GM18517 (cell line): ENCODE data around the gene RBBP8NL.

Source experiments
- ATAC-seq: cut with Tn5 transposase; IDR thresholded peaks from one replicate; pipeline ENCODE4 v1.9.1; 2021; ENCODE audit warnings: mild to moderate bottlenecking, moderate library complexity; ENCODE audit not compliant: unreplicated experiment

RBBP8NL gene

GRCh38 chr20:62427172-62428001 lies at the start of gene RBBP8NL:
RBBP8NL (minus strand) TSS chr20:62427539; CDS start chr20:62419647, 7,892 bp downstream.
- no peak for ATAC-seq

GRCh38 chr20:62476056-62476838 lies 48.9 kb upstream of the RBBP8NL start:
- ATAC-seq: no peak

- ATAC-seq: no peak
Observed at GRCh38 chr20:62475772-62476055, 48.4 kb upstream of the RBBP8NL start, which contains the start of gene GATA5. GATA5 (minus strand) TSS chr20:62475995; CDS start chr20:62475521, 474 bp downstream.

- ATAC-seq: no peak
Observed at GRCh38 chr20:62475027-62475771, 47.9 kb upstream of the RBBP8NL start.

- ATAC-seq: no peak
Observed at GRCh38 chr20:62474604-62475026, 47.3 kb upstream of the RBBP8NL start.

GRCh38 chr20:62473717-62474603 lies 46.6 kb upstream of the RBBP8NL start:
- ATAC-seq: no peak

- ATAC-seq: no peak
Observed at GRCh38 chr20:62472941-62473585, 45.7 kb upstream of the RBBP8NL start.

GRCh38 chr20:62472138-62472940 lies 45.0 kb upstream of the RBBP8NL start:
- ATAC-seq: no peak

GRCh38 chr20:62470459-62470858 lies 43.1 kb upstream of the RBBP8NL start:
- no peak for ATAC-seq

- no peak for ATAC-seq
Observed at GRCh38 chr20:62470001-62470400, 42.7 kb upstream of the RBBP8NL start.

GRCh38 chr20:62469352-62469751 lies 42.0 kb upstream of the RBBP8NL start:
- no peak for ATAC-seq

GRCh38 chr20:62466806-62467537 lies 39.6 kb upstream of the RBBP8NL start:
- ATAC-seq: no peak

GRCh38 chr20:62466072-62466760 lies 38.9 kb upstream of the RBBP8NL start:
- ATAC-seq: no peak

- no peak for ATAC-seq
Observed at GRCh38 chr20:62464990-62465389, 37.7 kb upstream of the RBBP8NL start.

- ATAC-seq: no peak
Observed at GRCh38 chr20:62464425-62464770, 37.1 kb upstream of the RBBP8NL start.

GRCh38 chr20:62463651-62464424 lies 36.5 kb upstream of the RBBP8NL start:
- ATAC-seq: no peak

- ATAC-seq: no peak
Observed at GRCh38 chr20:62462976-62463592, 35.7 kb upstream of the RBBP8NL start.
